GM03348 (cell line): ENCODE measurements around the gene VWA5B2.

Source experiments
- DNase-seq: peaks from one replicate; pipeline ENCODE4 v3.0.0; 2012; ENCODE audit warnings: low spot score

VWA5B2 gene

GRCh38 chr3:184229394-184230080 lies at the start of gene VWA5B2:
VWA5B2 (plus strand) TSS chr3:184229585; CDS start chr3:184230529, 944 bp downstream.
- DNase-seq: peak; percentile 84

GRCh38 chr3:184180165-184180564 lies 49.2 kb upstream of the VWA5B2 start:
- no peak for DNase-seq

- DNase-seq: no peak
Observed at GRCh38 chr3:184181596-184181995, 47.8 kb upstream of the VWA5B2 start.

- DNase-seq: no peak
Observed at GRCh38 chr3:184183679-184184078, 45.7 kb upstream of the VWA5B2 start.

GRCh38 chr3:184184546-184185230 lies 44.7 kb upstream of the VWA5B2 start:
- DNase-seq: no peak

GRCh38 chr3:184185461-184186183 lies 43.8 kb upstream of the VWA5B2 start:
- DNase-seq: peak; percentile 99

GRCh38 chr3:184186184-184186901 lies 43.0 kb upstream of the VWA5B2 start, which contains the start of gene ABCF3:
ABCF3 (plus strand) TSS chr3:184186199; CDS start chr3:184186208, 9 bp downstream.
- peak; percentile 52 for DNase-seq

- no peak for DNase-seq
Observed at GRCh38 chr3:184186902-184187207, 42.5 kb upstream of the VWA5B2 start.

GRCh38 chr3:184188080-184188479 lies 41.3 kb upstream of the VWA5B2 start:
- no peak for DNase-seq

- DNase-seq: no peak
Observed at GRCh38 chr3:184189421-184189820, 40.0 kb upstream of the VWA5B2 start.

GRCh38 chr3:184192889-184193288 lies 36.5 kb upstream of the VWA5B2 start:
- no peak for DNase-seq

GRCh38 chr3:184193991-184194539 lies 35.3 kb upstream of the VWA5B2 start:
- no peak for DNase-seq

GRCh38 chr3:184196536-184196935 lies 32.8 kb upstream of the VWA5B2 start:
- no peak for DNase-seq

- no peak for DNase-seq
Observed at GRCh38 chr3:184198509-184198908, 30.9 kb upstream of the VWA5B2 start.

- DNase-seq: no peak
Observed at GRCh38 chr3:184200825-184201224, 28.6 kb upstream of the VWA5B2 start.

GRCh38 chr3:184203526-184203925 lies 25.9 kb upstream of the VWA5B2 start:
- no peak for DNase-seq

- DNase-seq: no peak
Observed at GRCh38 chr3:184209146-184209923, 20.1 kb upstream of the VWA5B2 start.

- DNase-seq: no peak
Observed at GRCh38 chr3:184211297-184211696, 18.1 kb upstream of the VWA5B2 start.

- no peak for DNase-seq
Observed at GRCh38 chr3:184211718-184212117, 17.7 kb upstream of the VWA5B2 start.

- no peak for DNase-seq
Observed at GRCh38 chr3:184218814-184219213, 10.6 kb upstream of the VWA5B2 start.

- no peak for DNase-seq
Observed at GRCh38 chr3:184222521-184222920, 6.9 kb upstream of the VWA5B2 start.
